GM12873 (cell line): Measurements from ENCODE around the gene NCK2.

Experiments used
- CTCF ChIP-seq: IDR thresholded peaks from 2 replicates; pipeline ENCODE4 v1.5.1; 2012; ENCODE audit warnings: low read depth, mild to moderate bottlenecking, moderate library complexity, low read length, control low read depth; ENCODE audit not compliant: insufficient read depth; ENCODE audit errors: missing control alignments

NCK2 gene

GRCh38 chr2:105789745-105790460 is 45.2 kb downstream of the NCK2 start:
- peak; percentile 41 for TF ChIP-seq CTCF

GRCh38 chr2:105790461-105791149 is 45.9 kb downstream of the NCK2 start:
- no peak for TF ChIP-seq CTCF

- no peak for TF ChIP-seq CTCF
These were observed 46.5 kb downstream of the NCK2 start for GRCh38 chr2:105791229-105791628.

- TF ChIP-seq CTCF = no peak
These were observed 47.8 kb downstream of the NCK2 start for GRCh38 chr2:105792561-105792960.

GRCh38 chr2:105793196-105793975 is 48.7 kb downstream of the NCK2 start:
- TF ChIP-seq CTCF = no peak

- TF ChIP-seq CTCF = no peak
These were observed 50.3 kb downstream of the NCK2 start for GRCh38 chr2:105794926-105795574.

- no peak for TF ChIP-seq CTCF
These were observed 50.8 kb downstream of the NCK2 start for GRCh38 chr2:105795575-105795934.
